ENCODE measurements around the gene NEK11. TPM values are rescaled to one million over a fixed set of nuclear protein-coding genes. Genes with fewer than 3 reads are reported as not detected.

The NEK11 gene
- polyA plus RNA-seq, 1 donor (not counting 4 experiments of a cell fraction or from before 2014, with no cell fraction given), result 9.4 TPM

- no peaks in the 10 kb centered on the region for H3K27me3 ChIP-seq (ENCODE audit: control insufficient read depth, extremely low read depth, insufficient read depth, low read length)
- TF ChIP-seq CTCF (optimal IDR thresholded peaks at IDR 0.05 in 1 of 3, IDR thresholded peaks at IDR 0.05 in 1 of 3, conservative IDR thresholded peaks at IDR 0.05 in 1 of 3; ENCODE audit: extremely low read depth in 1 of 3, insufficient read depth in 2 of 3, low read length in 3 of 3) (no peak), EZH2 (IDR thresholded peaks at IDR 0.05; ENCODE audit: low read length) (no peak)
- H3K9me3 ChIP-seq (ENCODE audit: control insufficient read depth, low read depth, low read length), result no peaks in the 10 kb centered on the region
- H3K36me3 ChIP-seq (ENCODE audit: control insufficient read depth in 2 of 2, extremely low read depth in 1 of 2, insufficient read depth in 2 of 2, low read length in 2 of 2), result peaks cover 9 to 11% of the 10 kb centered on the region in 2 experiments
- FAIRE-seq, result no peak
- no peaks in the 10 kb centered on the region for H4K20me1 ChIP-seq (ENCODE audit: control insufficient read depth, extremely low read depth, insufficient read depth, low read length)
- no peak overlapping the region for H3K9ac ChIP-seq (ENCODE audit: control insufficient read depth, extremely low read depth, insufficient read depth, low read length)
- dilution Hi-C loops (cut with MboI; ENCODE audit: extremely low pct_ligation_motif_present, low sequenced_read_pairs), result no loop called here
- H3K9me1 ChIP-seq (ENCODE audit: control insufficient read depth, extremely low read depth, insufficient read depth, low read length), result no peaks in the 10 kb centered on the region
- no peak overlapping the region for H3K4me3 ChIP-seq (ENCODE audit: control insufficient read depth in 2 of 3, extremely low read depth in 1 of 3, insufficient read depth in 2 of 3, low read depth in 1 of 3, low read length in 3 of 3)
- no peaks in the 10 kb centered on the region for H3K4me1 ChIP-seq (ENCODE audit: control insufficient read depth, extremely low read depth, insufficient read depth, low read length)
- no peak for DNase-seq (ENCODE audit: low read depth, low spot score)
- H2AFZ ChIP-seq (ENCODE audit: control insufficient read depth, low read length), result no peak overlapping the region
- no peaks in the 10 kb centered on the region for H3K79me2 ChIP-seq (ENCODE audit: control insufficient read depth, insufficient read depth, low read length)
- H3K27ac ChIP-seq (ENCODE audit: control insufficient read depth, insufficient read depth, low read length), result no peak overlapping the region
- H3K4me2 ChIP-seq (ENCODE audit: control insufficient read depth, extremely low read depth, insufficient read depth, low read depth, low read length), result no peak overlapping the region
These were observed 18.9 kb upstream of the NEK11 start for GRCh38 chr3:131007782-131008181.

GRCh38 chr3:131008326-131008725, 18.4 kb upstream of the NEK11 start:
- H3K4me2 ChIP-seq (ENCODE audit: control insufficient read depth, extremely low read depth, insufficient read depth, low read depth, low read length), result no peak overlapping the region
- no peaks in the 10 kb centered on the region for H4K20me1 ChIP-seq (ENCODE audit: control insufficient read depth, extremely low read depth, insufficient read depth, low read length)
- DNase-seq (ENCODE audit: low read depth, low spot score) (no peak), FAIRE-seq (no peak)
- TF ChIP-seq CTCF (optimal IDR thresholded peaks at IDR 0.05 in 1 of 3, IDR thresholded peaks at IDR 0.05 in 1 of 3, conservative IDR thresholded peaks at IDR 0.05 in 1 of 3; ENCODE audit: extremely low read depth in 1 of 3, insufficient read depth in 2 of 3, low read length in 3 of 3) (no peak), EZH2 (IDR thresholded peaks at IDR 0.05; ENCODE audit: low read length) (no peak)
- peaks cover 9 to 10% of the 10 kb centered on the region in 2 experiments for H3K36me3 ChIP-seq (ENCODE audit: control insufficient read depth in 2 of 2, extremely low read depth in 1 of 2, insufficient read depth in 2 of 2, low read length in 2 of 2)
- H3K4me3 ChIP-seq (ENCODE audit: control insufficient read depth in 2 of 3, extremely low read depth in 1 of 3, insufficient read depth in 2 of 3, low read depth in 1 of 3, low read length in 3 of 3), result no peak overlapping the region
- H3K27me3 ChIP-seq (ENCODE audit: control insufficient read depth, extremely low read depth, insufficient read depth, low read length), result no peaks in the 10 kb centered on the region
- dilution Hi-C loops (cut with MboI; ENCODE audit: extremely low pct_ligation_motif_present, low sequenced_read_pairs), result no loop called here
- H3K79me2 ChIP-seq (ENCODE audit: control insufficient read depth, insufficient read depth, low read length), result no peaks in the 10 kb centered on the region
- H3K9ac ChIP-seq (ENCODE audit: control insufficient read depth, extremely low read depth, insufficient read depth, low read length), result no peak overlapping the region
- H2AFZ ChIP-seq (ENCODE audit: control insufficient read depth, low read length), result no peak overlapping the region
- H3K4me1 ChIP-seq (ENCODE audit: control insufficient read depth, extremely low read depth, insufficient read depth, low read length), result no peaks in the 10 kb centered on the region
- H3K9me1 ChIP-seq (ENCODE audit: control insufficient read depth, extremely low read depth, insufficient read depth, low read length), result no peaks in the 10 kb centered on the region
- H3K27ac ChIP-seq (ENCODE audit: control insufficient read depth, insufficient read depth, low read length), result no peak overlapping the region
- H3K9me3 ChIP-seq (ENCODE audit: control insufficient read depth, low read depth, low read length), result no peaks in the 10 kb centered on the region

Data from keratinocyte (primary cell).